ENCODE results near the gene FAM13A. TPM values are rescaled to one million over a fixed set of nuclear protein-coding genes. Genes with fewer than 3 reads are reported as not detected.

Gene FAM13A
- polyA plus RNA-seq, 1 of the 3 experiments (the other 2 are of a cell fraction) = 0.67 TPM

- no peaks in the 10 kb centered on the region for H3F3A ChIP-seq (replicated peaks; ENCODE audit: insufficient read depth)
- CTCF ChIA-PET = interaction anchor here (1.1 kb wide), 1 partner anchor 107 kb away, joined by 3 read pairs; no protein-coding TSS in a partner anchor
Measured at GRCh38 chr4:88780389-88780788, 276.6 kb downstream of the FAM13A start.

GRCh38 chr4:88779431-88779830 lies 277.6 kb downstream of the FAM13A start:
- ChIA-PET CTCF (no interaction called here), POLR2A (no interaction called here)
- no peak overlapping the region for H3K4me2 ChIP-seq
- H2AFZ ChIP-seq (ENCODE audit: low read depth) = no peak overlapping the region
- 81% methylated on average over 3 of the region's 3 CpGs for WGBS (ENCODE audit: low lambda C conversion rate)
- H3K9me3 ChIP-seq = no peaks in the 10 kb centered on the region
- no peaks in the 10 kb centered on the region for H3K9me2 ChIP-seq
- no peaks in the 10 kb centered on the region for H4K20me1 ChIP-seq (ENCODE audit: insufficient read depth)
- no peaks in the 10 kb centered on the region for H3F3A ChIP-seq (replicated peaks; ENCODE audit: insufficient read depth)
- H3K4me3 ChIP-seq (ENCODE audit: low read depth in 2 of 2, low read length in 1 of 2) = no peak overlapping the region
- H3K4me1 ChIP-seq (ENCODE audit: control insufficient read depth in 1 of 2, insufficient read depth in 2 of 2, low read depth in 1 of 2, low read length in 1 of 2) = no peaks in the 10 kb centered on the region
- H3K9ac ChIP-seq = no peak overlapping the region
- no peaks in the 10 kb centered on the region for H3K79me2 ChIP-seq (ENCODE audit: insufficient read depth)
- H3K27me3 ChIP-seq (ENCODE audit: insufficient read depth) = no peaks in the 10 kb centered on the region
- no peak overlapping the region for H3K27ac ChIP-seq (ENCODE audit: low read depth in 2 of 2, low read length in 1 of 2)
- DNase-seq = no peak
- no peaks in the 10 kb centered on the region for H3K36me3 ChIP-seq (replicated peaks in 1 of 2; ENCODE audit: control insufficient read depth in 1 of 2, insufficient read depth in 2 of 2, low read length in 1 of 2)
- no peak for TF ChIP-seq TCF12 (IDR thresholded peaks at IDR 0.05)
- TF ChIP-seq FOSL2 (IDR thresholded peaks at IDR 0.05; ENCODE audit: borderline replicate concordance, low read depth) = no peak
- no peak for TF ChIP-seq RCOR1 (IDR thresholded peaks at IDR 0.05; ENCODE audit: low read length)
- no peak for TF ChIP-seq TAF1 (IDR thresholded peaks at IDR 0.05; ENCODE audit: borderline replicate concordance, low read depth, low read length)
- TF ChIP-seq TEAD4 (IDR thresholded peaks at IDR 0.05; ENCODE audit: borderline replicate concordance, insufficient read depth) = no peak
- no peak for TF ChIP-seq FOXM1 (IDR thresholded peaks at IDR 0.05; ENCODE audit: low read depth)
- no peak for TF ChIP-seq SMC3 (IDR thresholded peaks at IDR 0.05; ENCODE audit: low read depth, low read length)
- no peak for TF ChIP-seq NFIC (IDR thresholded peaks at IDR 0.05; ENCODE audit: borderline replicate concordance)
- no peak for TF ChIP-seq MXI1 (IDR thresholded peaks at IDR 0.05; ENCODE audit: low read depth, low read length)
- TF ChIP-seq IRF3 (IDR thresholded peaks at IDR 0.05; ENCODE audit: low read depth, low read length) = no peak
- TF ChIP-seq ZBTB33 (IDR thresholded peaks at IDR 0.05; ENCODE audit: borderline replicate concordance, low read depth) = no peak
- no peak for TF ChIP-seq FOXJ3 (CRISPR knock-in tag; IDR thresholded peaks at IDR 0.05)
- TF ChIP-seq REST (IDR thresholded peaks at IDR 0.05; ENCODE audit: low read depth, low read length) = no peak
- TF ChIP-seq RAD21 (IDR thresholded peaks at IDR 0.05; ENCODE audit: low read length) = no peak

More at GRCh38 chr4:88780389-88780788, 276.6 kb downstream of the FAM13A start:
- Histone ChIP-seq H3K4me1 (ENCODE audit: control insufficient read depth in 1 of 2, insufficient read depth in 2 of 2, low read depth in 1 of 2, low read length in 1 of 2) (no peaks in the 10 kb centered on the region), H3K79me2 (ENCODE audit: insufficient read depth) (no peaks in the 10 kb centered on the region), H3K9me2 (no peaks in the 10 kb centered on the region), H3K9me3 (no peaks in the 10 kb centered on the region), H3K36me3 (replicated peaks in 1 of 2; ENCODE audit: control insufficient read depth in 1 of 2, insufficient read depth in 2 of 2, low read length in 1 of 2) (no peaks in the 10 kb centered on the region), H3K4me2 (no peak overlapping the region), H3K9ac (no peak overlapping the region), H3K27me3 (ENCODE audit: insufficient read depth) (no peaks in the 10 kb centered on the region), H4K20me1 (ENCODE audit: insufficient read depth) (no peaks in the 10 kb centered on the region), H3K27ac (ENCODE audit: low read depth in 2 of 2, low read length in 1 of 2) (no peak overlapping the region), H3K4me3 (ENCODE audit: low read depth in 2 of 2, low read length in 1 of 2) (no peak overlapping the region), H2AFZ (ENCODE audit: low read depth) (no peak overlapping the region)
- WGBS (ENCODE audit: low lambda C conversion rate) = 84% methylated on average over 1 of the region's 1 CpG
- no peak for TF ChIP-seq NFIC (IDR thresholded peaks at IDR 0.05; ENCODE audit: borderline replicate concordance)
- TF ChIP-seq RCOR1 (IDR thresholded peaks at IDR 0.05; ENCODE audit: low read length) = no peak
- TF ChIP-seq PBX3 (IDR thresholded peaks at IDR 0.05) = no peak
- no peak for TF ChIP-seq FOXJ3 (CRISPR knock-in tag; IDR thresholded peaks at IDR 0.05)
- no peak for TF ChIP-seq POLR2AphosphoS5 (IDR thresholded peaks at IDR 0.05; ENCODE audit: low read depth, low read length)
- TF ChIP-seq MEF2A (IDR thresholded peaks at IDR 0.05; ENCODE audit: borderline replicate concordance, low read depth) = no peak
- TF ChIP-seq ELF1 (IDR thresholded peaks at IDR 0.05) = no peak
- TF ChIP-seq RAD21 (IDR thresholded peaks at IDR 0.05; ENCODE audit: low read length) = no peak
- TF ChIP-seq FOSL2 (IDR thresholded peaks at IDR 0.05; ENCODE audit: borderline replicate concordance, low read depth) = no peak
- POLR2A ChIA-PET = no interaction called here
- DNase-seq = no peak
